Hepatic stellate cell (primary cell): ENCODE data around the gene TARS1.
A peak's percentile ranks its signal among the peaks of the same experiment; 100 is the strongest.
"Not testable (repeated sequence)": the region's sequence is repeated elsewhere in the genome, so short reads cannot be mapped to it uniquely, and the experiment has no call there.

Experiments used
- DNase-seq: peaks from one replicate; pipeline ENCODE4 v3.0.0; 2011; ENCODE audit warnings: low spot score

The TARS1 gene

DNA sequence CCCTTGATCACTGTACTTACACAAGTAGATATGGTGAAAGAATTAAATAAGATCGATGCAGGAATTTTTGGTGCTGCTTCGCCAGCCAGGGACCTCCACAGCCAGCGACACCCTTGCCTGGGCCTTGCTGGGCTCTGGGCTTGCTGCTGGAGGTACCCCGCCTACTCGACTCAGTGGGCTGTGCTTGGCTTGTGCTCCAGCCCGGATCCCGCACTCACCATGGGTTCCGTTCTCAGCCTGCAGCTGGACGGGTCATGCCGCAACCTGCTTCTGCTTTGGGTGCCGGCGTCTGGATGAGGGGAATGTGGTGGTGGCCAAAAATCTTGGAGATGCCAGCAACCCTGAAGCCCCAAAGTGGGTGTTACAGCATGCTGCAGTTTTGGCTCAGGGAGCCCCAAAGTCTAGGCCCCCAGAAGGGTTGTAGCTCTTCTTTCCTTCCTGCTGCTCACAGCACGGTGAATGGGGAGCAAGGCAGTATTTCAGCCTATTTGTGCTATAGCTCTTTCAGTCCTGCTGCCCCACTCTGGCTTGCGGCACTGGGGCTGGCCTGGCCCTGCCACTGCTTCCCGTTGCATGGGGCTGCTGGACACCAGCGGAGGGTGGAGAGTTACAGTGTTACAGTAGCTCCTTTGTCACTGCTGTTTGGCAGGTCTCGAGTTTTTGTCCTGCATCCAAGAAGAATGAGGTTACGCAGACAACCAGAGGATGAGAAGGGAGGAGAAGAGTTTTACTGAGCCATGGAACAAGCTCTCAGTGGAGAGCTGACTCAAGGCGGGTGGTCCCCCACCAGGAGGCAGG lies 48.0 kb downstream of the TARS1 start:
- DNase-seq, result no peak

DNA sequence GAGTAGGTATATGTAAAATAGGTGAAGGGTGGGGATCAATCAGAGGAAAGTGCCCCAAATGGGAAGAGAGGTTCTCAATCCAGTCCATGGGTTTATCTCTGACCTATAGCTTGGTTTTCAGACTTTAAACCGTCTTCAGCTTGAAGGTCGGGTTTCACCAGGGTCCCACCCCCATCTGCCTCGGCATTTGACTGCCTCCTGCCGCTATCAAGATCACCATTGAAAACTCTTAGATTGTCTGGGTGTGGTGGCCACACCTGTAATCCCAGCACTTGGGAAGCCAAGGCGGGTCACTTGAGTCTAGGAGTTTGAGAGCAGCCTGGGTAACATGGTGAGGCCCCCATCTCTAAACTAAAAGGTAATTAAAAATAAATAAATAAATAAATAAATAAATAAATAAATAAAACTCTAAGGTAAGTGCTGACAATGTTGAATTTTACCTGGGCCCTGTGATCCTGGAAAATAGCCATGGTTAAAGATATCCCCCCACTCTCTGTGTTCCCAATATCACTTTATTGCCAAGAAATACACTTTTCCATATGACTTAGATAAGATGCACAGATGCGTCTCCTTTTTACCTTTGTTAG lies 48.8 kb downstream of the TARS1 start:
- DNase-seq, result no peak

DNA sequence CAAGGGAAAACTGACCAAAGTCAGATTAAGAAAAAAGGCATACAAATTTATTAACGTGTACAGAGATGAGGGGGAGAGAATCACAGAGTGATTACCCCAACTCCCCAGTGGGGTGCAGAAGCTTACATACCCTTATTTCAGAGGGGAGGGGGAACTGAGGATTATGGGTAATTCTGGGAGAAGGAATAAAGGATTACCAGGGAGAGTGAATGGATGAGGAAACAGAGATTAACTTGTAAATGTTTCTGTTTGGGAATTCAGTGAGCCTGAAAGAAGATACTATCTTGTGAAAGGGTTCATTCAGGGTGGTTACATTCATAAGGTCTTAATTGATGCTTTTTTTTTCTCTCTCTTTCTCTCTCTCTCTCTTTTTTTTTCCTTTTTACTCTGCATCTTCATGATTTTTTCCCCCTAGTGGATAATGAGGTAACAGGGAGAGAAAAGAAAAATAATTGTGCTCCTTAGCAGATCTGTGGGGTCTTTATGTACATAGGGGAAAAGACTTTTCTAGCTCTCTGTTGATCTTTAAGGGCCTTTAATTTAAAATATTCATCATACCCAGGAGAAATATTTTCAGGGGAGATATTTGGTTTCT lies 49.4 kb downstream of the TARS1 start:
- no peak for DNase-seq

DNA sequence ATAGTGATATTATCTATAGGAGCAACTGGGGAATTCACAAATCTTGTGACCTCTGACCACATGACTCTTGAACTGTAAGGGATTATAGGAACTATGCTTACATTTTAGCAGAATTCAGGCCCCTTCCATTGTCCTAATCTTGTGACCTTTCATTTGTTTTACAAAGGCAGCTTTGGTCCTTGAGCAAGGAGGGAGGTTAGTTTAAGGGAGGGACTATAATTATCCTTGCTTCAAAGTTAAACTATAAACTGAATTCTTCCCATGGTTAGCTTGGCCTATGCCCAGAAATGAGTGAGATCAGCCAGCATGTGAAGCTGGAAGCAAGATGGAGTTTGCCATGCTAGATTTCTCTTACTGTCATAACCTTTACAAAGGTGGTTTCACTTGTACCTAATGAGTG lies 51.2 kb downstream of the TARS1 start:
- DNase-seq, result no peak

DNA sequence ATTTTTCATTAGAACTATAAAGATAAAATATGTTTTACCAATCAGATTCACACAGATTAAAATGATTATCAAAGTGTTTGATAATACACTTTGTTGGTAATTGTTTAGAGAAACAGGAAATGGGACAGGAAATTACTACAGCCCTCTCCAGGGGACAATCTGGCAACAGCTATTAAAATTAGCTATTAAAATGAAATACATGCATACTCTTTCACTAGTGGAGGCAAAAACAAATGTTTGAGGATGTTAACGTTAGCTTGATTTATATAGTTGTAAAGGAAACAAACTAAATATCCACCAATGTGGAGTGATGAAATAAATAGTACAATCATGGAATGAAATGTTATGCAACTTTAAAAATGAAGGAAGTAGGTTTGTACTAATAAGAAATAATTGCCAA lies 53.7 kb downstream of the TARS1 start:
- DNase-seq, result no peak

DNA sequence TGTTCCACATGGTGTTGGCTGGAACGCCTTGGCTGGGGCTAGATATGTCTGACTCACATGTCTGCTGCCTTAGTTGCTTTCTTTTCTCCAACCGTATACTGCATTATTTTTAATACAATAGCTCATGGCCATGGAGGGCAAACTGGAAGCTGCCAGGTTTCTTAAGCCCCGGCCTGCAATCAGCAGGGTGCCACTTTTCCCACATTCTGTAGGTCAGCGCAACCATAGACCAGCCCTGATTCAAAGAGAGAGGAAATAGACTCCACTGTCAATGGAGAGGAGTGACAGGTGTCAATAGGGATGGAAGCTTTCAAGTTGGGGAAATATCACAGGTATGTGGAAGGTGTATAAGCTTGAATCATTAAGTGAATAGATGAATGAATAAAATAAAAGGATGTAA lies 60.5 kb downstream of the TARS1 start:
- no peak for DNase-seq

DNA sequence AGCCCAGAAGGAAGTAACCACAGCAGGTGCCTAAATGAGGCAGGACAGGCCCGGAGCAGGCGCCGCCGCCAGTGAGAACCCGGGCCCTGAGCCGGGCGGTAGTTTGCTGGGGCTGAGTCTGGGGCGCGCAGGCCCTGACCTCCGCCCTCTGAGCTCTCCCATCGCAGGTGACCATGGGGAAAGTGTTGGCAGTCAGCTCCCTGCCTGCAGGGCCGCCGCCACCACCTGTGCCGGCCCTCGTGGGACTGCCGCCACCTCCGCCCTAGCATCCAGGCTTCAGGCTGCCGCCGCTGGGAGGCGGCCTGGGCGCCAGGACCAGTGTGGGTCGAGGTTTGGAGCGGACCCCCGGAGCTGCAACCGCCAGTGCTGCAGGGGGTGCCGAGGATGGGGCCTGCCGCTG lies 61.1 kb downstream of the TARS1 start:
- DNase-seq, result no peak

DNA sequence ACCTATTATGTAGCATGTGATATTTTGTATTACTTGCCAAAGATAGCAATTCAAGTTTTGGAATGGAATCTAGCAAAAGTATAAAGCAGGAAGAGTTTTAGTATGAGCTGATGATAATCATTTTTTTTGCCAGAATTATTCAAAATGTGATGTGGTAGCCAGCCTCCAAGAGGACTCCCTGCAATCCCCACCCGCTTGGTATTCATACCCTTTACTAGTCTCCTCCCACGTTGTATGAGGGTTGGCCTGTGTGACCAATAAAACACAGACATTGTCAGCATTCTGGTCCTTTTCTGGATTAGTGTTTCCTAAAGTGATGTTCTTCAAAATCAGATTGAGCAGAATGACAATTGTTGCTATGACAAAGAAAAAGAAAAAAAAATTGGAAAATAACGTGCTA lies 63.8 kb downstream of the TARS1 start:
- no peak for DNase-seq

DNA sequence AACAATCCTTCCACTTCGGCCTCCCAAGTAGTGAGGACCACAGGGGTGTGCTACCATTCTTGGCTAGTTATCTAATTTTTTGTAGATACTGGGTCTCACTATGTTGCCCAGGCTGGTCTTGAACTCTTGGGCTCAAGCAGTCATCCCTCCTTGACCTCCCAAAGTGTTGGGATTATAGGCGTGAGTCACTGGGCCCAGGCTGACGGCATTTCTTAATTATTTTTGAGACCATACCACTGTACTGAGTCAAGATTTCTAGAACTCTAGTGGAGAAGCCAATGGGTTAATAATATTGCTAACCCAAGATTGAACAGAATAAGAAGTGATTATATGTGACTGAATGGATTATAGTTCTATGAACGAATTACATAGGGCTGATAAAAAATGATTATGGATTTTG lies 66.7 kb downstream of the TARS1 start:
- DNase-seq, result no peak

DNA sequence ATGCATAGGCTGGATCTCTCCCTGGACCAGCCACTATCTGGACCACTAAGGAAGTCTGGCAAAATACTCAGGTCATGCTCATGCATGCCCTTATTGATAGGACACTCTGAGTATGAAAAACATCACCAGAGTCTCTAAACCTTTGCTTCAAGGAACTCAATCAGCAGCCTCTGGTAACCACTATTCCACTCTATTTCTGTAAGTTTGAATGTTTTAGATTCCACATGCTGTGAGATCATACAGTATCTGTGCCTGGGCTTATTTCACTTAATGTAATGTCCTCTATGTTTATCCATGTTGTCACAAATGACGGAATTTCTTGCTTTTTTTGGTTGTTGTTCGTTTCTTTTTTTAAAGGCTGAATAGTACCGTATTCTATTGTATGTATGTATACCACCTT lies 68.3 kb downstream of the TARS1 start:
- peak; percentile 11 for DNase-seq

DNA sequence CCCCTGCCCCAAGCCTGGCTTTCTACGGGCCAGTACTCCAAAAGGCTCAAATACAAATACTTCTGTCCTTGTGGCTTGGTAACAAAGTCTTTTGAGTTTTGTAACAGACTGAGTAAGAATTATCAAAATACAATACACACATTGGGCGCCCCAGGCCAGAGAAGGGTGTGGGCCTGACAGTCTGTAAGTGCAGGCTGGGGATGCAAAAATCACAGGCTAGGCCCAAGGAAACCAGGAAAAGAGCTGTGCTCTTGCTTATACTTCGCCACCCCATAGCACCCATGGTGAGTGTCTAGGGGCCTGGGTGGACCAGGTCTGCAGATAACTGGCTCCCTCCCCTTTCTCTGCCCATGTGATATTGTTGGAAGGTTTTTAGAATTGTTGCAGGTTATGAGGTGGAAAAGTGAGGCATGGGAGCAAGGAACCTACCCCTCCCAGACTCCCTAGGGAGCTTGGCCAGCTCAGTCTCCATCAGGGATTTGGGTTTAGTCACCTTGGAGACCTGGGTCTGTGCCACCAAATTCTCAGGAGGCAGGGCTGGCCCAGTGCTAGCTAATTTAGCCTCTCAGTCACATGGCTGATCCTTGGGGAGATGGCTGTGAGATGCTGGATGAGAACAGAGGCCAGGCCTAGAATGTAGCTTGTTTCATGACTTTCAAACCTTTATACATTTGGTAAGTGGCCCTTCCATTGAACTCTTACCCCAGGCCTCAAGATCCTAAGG lies 72.9 kb downstream of the TARS1 start:
- peak; percentile 54 for DNase-seq

DNA sequence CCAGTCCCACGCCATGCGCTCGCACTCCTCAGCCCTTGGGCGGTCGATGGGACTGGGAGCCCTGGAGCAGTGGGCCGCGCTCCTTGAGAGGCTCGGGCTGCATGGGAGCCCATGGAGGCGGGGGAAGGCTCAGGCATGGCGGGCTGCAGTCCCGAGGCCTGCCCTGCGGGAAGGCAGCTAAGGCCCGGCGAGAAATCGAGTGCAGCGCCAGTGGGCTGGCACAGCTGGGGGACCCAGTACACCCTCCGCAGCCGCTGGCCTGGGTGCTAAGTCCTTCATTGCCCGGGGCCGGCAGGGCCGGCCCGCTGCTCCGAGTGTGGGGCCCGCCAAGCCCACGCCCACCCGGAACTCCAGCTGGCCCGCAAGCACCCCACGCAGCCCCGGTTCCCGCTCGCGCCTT lies 74.6 kb downstream of the TARS1 start:
- not testable (repeated sequence) for DNase-seq

DNA sequence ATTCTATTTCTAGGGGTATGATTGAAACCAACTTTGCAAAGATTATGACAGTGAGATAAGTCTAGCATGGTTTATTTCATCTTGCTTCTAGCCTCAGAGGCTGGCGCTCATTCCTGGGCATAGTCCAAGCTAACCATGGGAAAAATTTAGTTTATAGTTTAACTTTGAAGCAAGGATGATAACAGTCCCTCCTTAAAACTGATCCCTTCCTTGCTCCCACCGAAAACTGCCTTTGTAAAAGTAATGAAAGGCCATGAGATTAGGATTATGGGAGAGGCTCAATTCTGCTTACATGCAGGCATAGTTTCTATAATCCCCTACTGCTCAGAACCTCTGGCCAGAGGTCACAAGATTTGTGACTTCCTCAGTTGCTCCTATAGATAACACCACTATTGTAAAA lies 75.7 kb downstream of the TARS1 start:
- no peak for DNase-seq
